ENCODE data around the gene FOXA3. TPM values are rescaled to one million over a fixed set of nuclear protein-coding genes. Genes with fewer than 3 reads are reported as not detected.

The FOXA3 gene
- total RNA-seq, 1 experiment from 2014 or later: 5.8 TPM

DNA sequence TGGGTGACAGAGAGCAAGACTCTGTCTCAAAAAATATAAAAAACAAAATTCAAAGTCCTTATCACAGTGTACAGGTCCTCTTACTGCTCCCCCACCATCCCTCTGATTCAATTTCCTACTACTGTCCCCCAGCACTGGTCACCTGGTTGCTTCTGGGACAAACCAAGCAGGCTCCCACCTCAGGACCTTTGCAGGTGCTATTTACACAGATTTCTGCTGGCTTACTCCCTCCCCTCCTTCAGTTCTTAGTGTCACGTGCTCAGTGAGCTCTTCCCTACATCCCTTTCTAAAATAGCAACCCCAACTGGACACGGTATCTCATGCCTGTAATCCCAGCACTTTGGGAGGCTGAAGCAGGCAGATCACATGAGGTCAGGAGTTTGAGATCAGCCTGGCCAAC is 15.8 kb downstream of the FOXA3 start:
- CTCF ChIA-PET: interaction anchor here (5.0 kb wide), 1 partner anchor 16 kb away, joined by 45 read pairs; the partner anchor contains the start of genes FOXA3 and SYMPK
- no peak overlapping the region for H2AFZ ChIP-seq (ENCODE audit: low read depth, low read length, poor library complexity, severe bottlenecking)
- RAD21 ChIA-PET (ENCODE audit: low non-redundant PET in 1 of 2, low total read pairs in 2 of 2, uncharacterized antibody in 2 of 2, unreplicated experiment in 2 of 2): no interaction called here
- no TSS peak for BruUV-seq (replicated peaks)
- H3K27me3 ChIP-seq (ENCODE audit: insufficient read depth, low read length): no peaks in the 10 kb centered on the region
- no peak for DNase-seq (ENCODE audit: low read depth, low spot score)
- H3K9me3 ChIP-seq (ENCODE audit: control insufficient read depth in 1 of 2, insufficient read depth in 1 of 2, low read depth in 1 of 2, low read length in 2 of 2): no peaks in the 10 kb centered on the region
- H3K4me2 ChIP-seq (ENCODE audit: low read length): no peak overlapping the region
- H3K9me2 ChIP-seq (ENCODE audit: insufficient read depth): no peaks in the 10 kb centered on the region
- H3K36me3 ChIP-seq (ENCODE audit: control insufficient read depth in 1 of 2, insufficient read depth in 2 of 2, low read length in 2 of 2): no peaks in the 10 kb centered on the region
- no peaks in the 10 kb centered on the region for H4K20me1 ChIP-seq (ENCODE audit: insufficient read depth)
- no peak overlapping the region for H3K4me3 ChIP-seq (replicated peaks in 1 of 2; ENCODE audit: low read depth in 1 of 2, low read length in 2 of 2)
- no peak overlapping the region for H3K27ac ChIP-seq (ENCODE audit: low read depth, low read length)
- peaks cover 9% of the 10 kb centered on the region; the same call in 1 of the 2 replicates for H3K79me2 ChIP-seq (ENCODE audit: insufficient read depth, low read length)
- no peak for TF ChIP-seq CEBPB (IDR thresholded peaks at IDR 0.05; ENCODE audit: low read depth)
- TF ChIP-seq POLR2AphosphoS5 (IDR thresholded peaks at IDR 0.05; ENCODE audit: low read depth, low read length): no peak
- TF ChIP-seq, protein P1, sequence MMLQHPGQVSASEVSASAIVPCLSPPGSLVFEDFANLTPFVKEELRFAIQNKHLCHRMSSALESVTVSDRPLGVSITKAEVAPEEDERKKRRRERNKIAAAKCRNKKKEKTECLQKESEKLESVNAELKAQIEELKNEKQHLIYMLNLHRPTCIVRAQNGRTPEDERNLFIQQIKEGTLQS (IDR thresholded peaks at IDR 0.05): no peak
- no peak for TF ChIP-seq TCF7L2 (IDR thresholded peaks at IDR 0.05; ENCODE audit: borderline replicate concordance, extremely low read depth, insufficient read depth, insufficient read length)
- TF ChIP-seq CBX3 (IDR thresholded peaks at IDR 0.05; ENCODE audit: low read depth): no peak
- TF ChIP-seq, protein P2, sequence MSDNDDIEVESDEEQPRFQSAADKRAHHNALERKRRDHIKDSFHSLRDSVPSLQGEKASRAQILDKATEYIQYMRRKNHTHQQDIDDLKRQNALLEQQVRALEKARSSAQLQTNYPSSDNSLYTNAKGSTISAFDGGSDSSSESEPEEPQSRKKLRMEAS (IDR thresholded peaks at IDR 0.05): no peak
- TF ChIP-seq EGR1 (IDR thresholded peaks at IDR 0.05; ENCODE audit: low read depth): no peak
- TF ChIP-seq, protein P3, sequence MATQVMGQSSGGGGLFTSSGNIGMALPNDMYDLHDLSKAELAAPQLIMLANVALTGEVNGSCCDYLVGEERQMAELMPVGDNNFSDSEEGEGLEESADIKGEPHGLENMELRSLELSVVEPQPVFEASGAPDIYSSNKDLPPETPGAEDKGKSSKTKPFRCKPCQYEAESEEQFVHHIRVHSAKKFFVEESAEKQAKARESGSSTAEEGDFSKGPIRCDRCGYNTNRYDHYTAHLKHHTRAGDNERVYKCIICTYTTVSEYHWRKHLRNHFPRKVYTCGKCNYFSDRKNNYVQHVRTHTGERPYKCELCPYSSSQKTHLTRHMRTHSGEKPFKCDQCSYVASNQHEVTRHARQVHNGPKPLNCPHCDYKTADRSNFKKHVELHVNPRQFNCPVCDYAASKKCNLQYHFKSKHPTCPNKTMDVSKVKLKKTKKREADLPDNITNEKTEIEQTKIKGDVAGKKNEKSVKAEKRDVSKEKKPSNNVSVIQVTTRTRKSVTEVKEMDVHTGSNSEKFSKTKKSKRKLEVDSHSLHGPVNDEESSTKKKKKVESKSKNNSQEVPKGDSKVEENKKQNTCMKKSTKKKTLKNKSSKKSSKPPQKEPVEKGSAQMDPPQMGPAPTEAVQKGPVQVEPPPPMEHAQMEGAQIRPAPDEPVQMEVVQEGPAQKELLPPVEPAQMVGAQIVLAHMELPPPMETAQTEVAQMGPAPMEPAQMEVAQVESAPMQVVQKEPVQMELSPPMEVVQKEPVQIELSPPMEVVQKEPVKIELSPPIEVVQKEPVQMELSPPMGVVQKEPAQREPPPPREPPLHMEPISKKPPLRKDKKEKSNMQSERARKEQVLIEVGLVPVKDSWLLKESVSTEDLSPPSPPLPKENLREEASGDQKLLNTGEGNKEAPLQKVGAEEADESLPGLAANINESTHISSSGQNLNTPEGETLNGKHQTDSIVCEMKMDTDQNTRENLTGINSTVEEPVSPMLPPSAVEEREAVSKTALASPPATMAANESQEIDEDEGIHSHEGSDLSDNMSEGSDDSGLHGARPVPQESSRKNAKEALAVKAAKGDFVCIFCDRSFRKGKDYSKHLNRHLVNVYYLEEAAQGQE (IDR thresholded peaks at IDR 0.05; ENCODE audit: low read depth): no peak
- no peak for TF ChIP-seq SRF (IDR thresholded peaks at IDR 0.05; ENCODE audit: low read depth)
- TF ChIP-seq, protein P4, sequence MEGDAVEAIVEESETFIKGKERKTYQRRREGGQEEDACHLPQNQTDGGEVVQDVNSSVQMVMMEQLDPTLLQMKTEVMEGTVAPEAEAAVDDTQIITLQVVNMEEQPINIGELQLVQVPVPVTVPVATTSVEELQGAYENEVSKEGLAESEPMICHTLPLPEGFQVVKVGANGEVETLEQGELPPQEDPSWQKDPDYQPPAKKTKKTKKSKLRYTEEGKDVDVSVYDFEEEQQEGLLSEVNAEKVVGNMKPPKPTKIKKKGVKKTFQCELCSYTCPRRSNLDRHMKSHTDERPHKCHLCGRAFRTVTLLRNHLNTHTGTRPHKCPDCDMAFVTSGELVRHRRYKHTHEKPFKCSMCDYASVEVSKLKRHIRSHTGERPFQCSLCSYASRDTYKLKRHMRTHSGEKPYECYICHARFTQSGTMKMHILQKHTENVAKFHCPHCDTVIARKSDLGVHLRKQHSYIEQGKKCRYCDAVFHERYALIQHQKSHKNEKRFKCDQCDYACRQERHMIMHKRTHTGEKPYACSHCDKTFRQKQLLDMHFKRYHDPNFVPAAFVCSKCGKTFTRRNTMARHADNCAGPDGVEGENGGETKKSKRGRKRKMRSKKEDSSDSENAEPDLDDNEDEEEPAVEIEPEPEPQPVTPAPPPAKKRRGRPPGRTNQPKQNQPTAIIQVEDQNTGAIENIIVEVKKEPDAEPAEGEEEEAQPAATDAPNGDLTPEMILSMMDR (IDR thresholded peaks at IDR 0.05 in 2 of 3, conservative IDR thresholded peaks at IDR 0.05 in 1 of 3; ENCODE audit: borderline replicate concordance in 1 of 3, insufficient read depth in 1 of 3, low read depth in 2 of 3, low read length in 2 of 3): no peak
- no peak for TF ChIP-seq POLR2A (IDR thresholded peaks at IDR 0.05; ENCODE audit: borderline replicate concordance, extremely low read depth, insufficient read depth, insufficient read length)
- TF ChIP-seq SP1 (IDR thresholded peaks at IDR 0.05; ENCODE audit: low read depth): no peak
- no peak for TF ChIP-seq EZH2 (IDR thresholded peaks at IDR 0.05)
- no peak for TF ChIP-seq JUND (IDR thresholded peaks at IDR 0.05)
- TF ChIP-seq RAD21 (IDR thresholded peaks at IDR 0.05; ENCODE audit: low read depth): no peak
- TF ChIP-seq FOSL1 (IDR thresholded peaks at IDR 0.05; ENCODE audit: low read depth): no peak
- no peak for TF ChIP-seq YY1 (IDR thresholded peaks at IDR 0.05; ENCODE audit: extremely low read depth, insufficient replicate concordance, low read depth, low read length)
- no peak for TF ChIP-seq ZNF274 (IDR thresholded peaks at IDR 0.05; ENCODE audit: low read depth, low read length)
- ATAC-seq: no peak
- H3K4me1 ChIP-seq (ENCODE audit: control insufficient read depth in 1 of 2, insufficient read depth in 2 of 2, low read length in 2 of 2): peaks cover 26 to 49% of the 10 kb centered on the region in 2 experiments
- intact Hi-C loops (cut with micrococcal nuclease): no loop called here
- POLR2A ChIA-PET: interaction anchor here (3.3 kb wide), 1 partner anchor 16 kb away, joined by 24 read pairs; the partner anchor contains the start of genes FOXA3 and SYMPK
- no peak overlapping the region for H3K9ac ChIP-seq (ENCODE audit: low read length)
